ENCODE data around the gene PRKAG2.

PRKAG2 gene

DNA sequence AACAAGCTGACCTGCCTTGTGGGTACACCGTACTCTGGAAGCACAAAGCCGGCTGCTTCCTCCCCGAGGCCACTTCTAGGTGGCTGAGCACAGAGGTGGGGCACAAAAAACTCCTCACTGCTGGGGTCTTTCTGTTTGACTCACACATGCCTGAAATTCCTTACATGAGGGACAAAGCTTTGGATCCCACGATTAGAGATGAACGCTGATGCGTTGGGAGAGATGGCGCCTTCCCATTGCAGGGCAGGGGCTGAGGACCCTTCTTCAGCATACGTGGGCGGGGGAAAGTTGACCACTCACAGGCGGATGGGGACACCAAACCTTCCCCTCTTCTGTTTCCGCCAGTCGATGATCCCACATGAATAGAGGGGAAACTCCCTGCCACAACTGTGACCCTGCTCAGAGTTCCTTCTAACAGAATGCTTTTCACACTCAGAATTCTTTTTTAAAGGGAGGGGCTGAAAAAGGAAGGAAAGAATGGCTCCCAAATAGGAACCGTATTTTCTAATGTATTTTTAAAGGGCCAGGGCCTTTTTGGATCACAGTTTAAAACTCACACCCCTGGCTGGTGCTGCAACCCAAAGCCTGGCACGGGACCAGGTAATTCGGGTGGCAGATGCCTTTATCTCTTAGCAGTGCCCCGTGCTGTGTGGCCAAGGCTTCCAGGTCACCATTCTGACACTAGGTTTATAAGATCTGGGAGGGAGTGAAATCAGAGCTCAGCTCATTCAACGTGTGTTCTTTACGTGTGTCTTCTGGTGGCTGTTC is 134.0 kb downstream of the PRKAG2 start:
- H3K4me3 ChIP-seq (ENCODE audit: low read length): no peak overlapping the region
- no peak overlapping the region for H3K9ac ChIP-seq (ENCODE audit: low read length)
- peaks cover 14% of the 10 kb centered on the region; the same call in 1 of the 2 replicates for H3K27me3 ChIP-seq (ENCODE audit: low read depth, low read length)
- peaks cover 6% of the 10 kb centered on the region for H3K4me1 ChIP-seq (ENCODE audit: low read length)
- H3K79me2 ChIP-seq (ENCODE audit: low read length): no peaks in the 10 kb centered on the region
- H2AFZ ChIP-seq (ENCODE audit: low read depth, low read length): no peak overlapping the region
- no peaks in the 10 kb centered on the region for H4K20me1 ChIP-seq (ENCODE audit: insufficient read depth, low read length)
- TF ChIP-seq, protein P1, sequence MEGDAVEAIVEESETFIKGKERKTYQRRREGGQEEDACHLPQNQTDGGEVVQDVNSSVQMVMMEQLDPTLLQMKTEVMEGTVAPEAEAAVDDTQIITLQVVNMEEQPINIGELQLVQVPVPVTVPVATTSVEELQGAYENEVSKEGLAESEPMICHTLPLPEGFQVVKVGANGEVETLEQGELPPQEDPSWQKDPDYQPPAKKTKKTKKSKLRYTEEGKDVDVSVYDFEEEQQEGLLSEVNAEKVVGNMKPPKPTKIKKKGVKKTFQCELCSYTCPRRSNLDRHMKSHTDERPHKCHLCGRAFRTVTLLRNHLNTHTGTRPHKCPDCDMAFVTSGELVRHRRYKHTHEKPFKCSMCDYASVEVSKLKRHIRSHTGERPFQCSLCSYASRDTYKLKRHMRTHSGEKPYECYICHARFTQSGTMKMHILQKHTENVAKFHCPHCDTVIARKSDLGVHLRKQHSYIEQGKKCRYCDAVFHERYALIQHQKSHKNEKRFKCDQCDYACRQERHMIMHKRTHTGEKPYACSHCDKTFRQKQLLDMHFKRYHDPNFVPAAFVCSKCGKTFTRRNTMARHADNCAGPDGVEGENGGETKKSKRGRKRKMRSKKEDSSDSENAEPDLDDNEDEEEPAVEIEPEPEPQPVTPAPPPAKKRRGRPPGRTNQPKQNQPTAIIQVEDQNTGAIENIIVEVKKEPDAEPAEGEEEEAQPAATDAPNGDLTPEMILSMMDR (IDR thresholded peaks at IDR 0.05; ENCODE audit: low read depth, low read length): no peak
- TF ChIP-seq EZH2phosphoT487 (IDR thresholded peaks at IDR 0.05; ENCODE audit: low read depth): no peak
- H3K36me3 ChIP-seq (replicated peaks; ENCODE audit: low read depth, low read length): no peaks in the 10 kb centered on the region
- H3K9me3 ChIP-seq (ENCODE audit: insufficient read depth, low read length): no peaks in the 10 kb centered on the region
- H3K4me2 ChIP-seq (ENCODE audit: low read length): no peak overlapping the region
- no peak overlapping the region for H3K27ac ChIP-seq (ENCODE audit: low read length)

DNA sequence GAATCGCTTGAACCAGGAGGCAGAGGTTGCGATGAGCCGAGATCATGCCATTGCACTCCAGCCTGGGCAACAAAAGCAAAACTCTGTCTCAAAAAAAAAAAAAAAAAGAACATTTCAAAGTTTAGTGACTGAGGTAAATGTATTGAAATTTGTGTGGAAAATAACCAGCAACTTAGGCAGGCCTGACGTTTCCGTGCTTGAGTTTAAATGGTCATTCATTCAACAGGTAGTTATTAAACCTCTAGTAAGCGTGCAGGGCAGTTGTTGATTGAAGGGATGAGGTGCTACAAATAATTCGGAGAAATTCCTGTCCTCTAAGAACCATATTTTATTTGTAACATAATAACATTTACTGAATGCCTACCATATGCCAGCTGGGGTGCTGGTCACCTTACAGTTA is 135.3 kb downstream of the PRKAG2 start:
- H3K79me2 ChIP-seq (ENCODE audit: low read length): no peaks in the 10 kb centered on the region
- no peak overlapping the region for H3K27ac ChIP-seq (ENCODE audit: low read length)
- H3K4me2 ChIP-seq (ENCODE audit: low read length): no peak overlapping the region
- H3K9ac ChIP-seq (ENCODE audit: low read length): no peak overlapping the region
- TF ChIP-seq, protein P1 (IDR thresholded peaks at IDR 0.05; ENCODE audit: low read depth, low read length): no peak
- TF ChIP-seq EZH2phosphoT487 (IDR thresholded peaks at IDR 0.05; ENCODE audit: low read depth): no peak
- H3K4me3 ChIP-seq (ENCODE audit: low read length): no peak overlapping the region
- no peaks in the 10 kb centered on the region for H4K20me1 ChIP-seq (ENCODE audit: insufficient read depth, low read length)
- H3K4me1 ChIP-seq (ENCODE audit: low read length): peaks cover under 1% of the 10 kb centered on the region
- H2AFZ ChIP-seq (ENCODE audit: low read depth, low read length): no peak overlapping the region
- H3K9me3 ChIP-seq (ENCODE audit: insufficient read depth, low read length): no peaks in the 10 kb centered on the region
- H3K36me3 ChIP-seq (replicated peaks; ENCODE audit: low read depth, low read length): no peaks in the 10 kb centered on the region
- peaks cover 10% of the 10 kb centered on the region; the same call in 1 of the 2 replicates for H3K27me3 ChIP-seq (ENCODE audit: low read depth, low read length)

DNA sequence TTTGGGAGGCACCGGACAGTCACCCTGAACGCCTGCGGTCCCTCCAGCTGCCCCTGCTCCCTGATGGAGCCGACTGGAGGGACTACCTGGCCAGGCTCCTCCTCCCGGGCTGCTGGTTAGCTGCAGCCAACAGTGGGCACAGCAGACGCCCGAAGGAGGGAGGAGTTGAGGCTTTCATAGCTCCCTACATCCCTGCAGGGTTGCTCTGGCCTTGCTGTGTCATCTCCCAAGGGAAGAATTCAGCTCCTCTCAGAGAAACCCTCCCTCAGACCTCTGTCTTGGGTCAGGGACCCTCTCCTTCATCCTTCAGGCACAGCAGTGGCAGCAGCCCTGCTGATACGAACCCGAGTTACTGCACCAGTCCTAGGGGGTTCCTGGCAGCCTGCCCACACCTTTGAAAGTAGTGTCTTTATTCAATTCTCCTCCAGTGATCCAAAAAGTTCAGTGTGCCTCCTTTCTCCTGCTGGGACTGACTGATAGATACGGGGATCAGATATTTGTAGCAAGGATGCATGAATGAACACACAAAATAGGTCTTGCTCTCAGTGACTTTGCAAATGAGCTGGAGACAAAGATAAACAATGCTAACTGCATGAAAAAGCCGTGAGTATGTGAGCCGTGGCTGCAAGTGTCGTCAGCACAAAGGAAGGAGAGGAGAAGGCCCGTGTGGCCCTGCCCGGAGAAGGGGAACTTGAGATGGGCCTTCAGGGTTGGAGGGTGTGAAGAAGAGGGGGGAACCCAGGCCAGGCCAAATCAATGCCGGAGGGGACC is 136.6 kb downstream of the PRKAG2 start:
- no peak overlapping the region for H3K4me3 ChIP-seq (ENCODE audit: low read length)
- H3K79me2 ChIP-seq (ENCODE audit: low read length): no peaks in the 10 kb centered on the region

DNA sequence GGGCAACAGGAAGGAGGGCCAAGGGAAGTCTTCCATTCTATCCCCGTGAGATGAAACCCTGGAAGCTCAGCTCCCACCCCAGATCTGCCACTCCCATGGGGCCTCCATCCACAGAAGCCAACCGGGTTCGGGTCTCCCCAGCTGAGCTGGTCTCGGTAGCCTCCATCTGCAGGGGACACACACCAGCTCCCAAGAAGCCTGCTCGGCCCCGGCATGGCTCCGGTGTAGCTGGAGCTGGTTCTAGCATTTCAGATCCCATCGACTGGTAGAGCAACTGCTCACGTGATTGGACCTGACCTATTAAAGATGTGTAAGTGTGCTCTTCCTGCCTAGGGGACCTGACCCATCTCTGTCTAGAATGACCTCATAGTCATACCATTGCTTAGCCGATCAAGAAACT is 138.0 kb downstream of the PRKAG2 start:
- no peak for TF ChIP-seq EZH2phosphoT487 (IDR thresholded peaks at IDR 0.05; ENCODE audit: low read depth)
- TF ChIP-seq, protein P1 (IDR thresholded peaks at IDR 0.05; ENCODE audit: low read depth, low read length): no peak

More for the DNA sequence above, 136.6 kb downstream of the PRKAG2 start:
- H3K9ac ChIP-seq (ENCODE audit: low read length): no peak overlapping the region
- H3K9me3 ChIP-seq (ENCODE audit: insufficient read depth, low read length): no peaks in the 10 kb centered on the region
- H3K4me2 ChIP-seq (ENCODE audit: low read length): no peak overlapping the region
- H4K20me1 ChIP-seq (ENCODE audit: insufficient read depth, low read length): no peaks in the 10 kb centered on the region
- no peaks in the 10 kb centered on the region for H3K4me1 ChIP-seq (ENCODE audit: low read length)
- H2AFZ ChIP-seq (ENCODE audit: low read depth, low read length): no peak overlapping the region
- TF ChIP-seq EZH2phosphoT487 (IDR thresholded peaks at IDR 0.05; ENCODE audit: low read depth): no peak
- TF ChIP-seq, protein P1 (IDR thresholded peaks at IDR 0.05; ENCODE audit: low read depth, low read length): no peak
- no peak overlapping the region for H3K27ac ChIP-seq (ENCODE audit: low read length)
- no peaks in the 10 kb centered on the region for H3K36me3 ChIP-seq (replicated peaks; ENCODE audit: low read depth, low read length)
- peaks cover 10% of the 10 kb centered on the region for H3K27me3 ChIP-seq (ENCODE audit: low read depth, low read length)

More for the DNA sequence above, 138.0 kb downstream of the PRKAG2 start:
- H3K9me3 ChIP-seq (ENCODE audit: insufficient read depth, low read length): no peaks in the 10 kb centered on the region
- no peak overlapping the region for H3K27ac ChIP-seq (ENCODE audit: low read length)
- H3K27me3 ChIP-seq (ENCODE audit: low read depth, low read length): peaks cover 7% of the 10 kb centered on the region
- H3K4me2 ChIP-seq (ENCODE audit: low read length): no peak overlapping the region
- H3K9ac ChIP-seq (ENCODE audit: low read length): no peak overlapping the region
- no peaks in the 10 kb centered on the region for H3K4me1 ChIP-seq (ENCODE audit: low read length)
- H3K79me2 ChIP-seq (ENCODE audit: low read length): no peaks in the 10 kb centered on the region
- H3K4me3 ChIP-seq (ENCODE audit: low read length): no peak overlapping the region
- no peak overlapping the region for H2AFZ ChIP-seq (ENCODE audit: low read depth, low read length)
- H4K20me1 ChIP-seq (ENCODE audit: insufficient read depth, low read length): no peaks in the 10 kb centered on the region
- no peaks in the 10 kb centered on the region for H3K36me3 ChIP-seq (replicated peaks; ENCODE audit: low read depth, low read length)
